K562 (cell line): Measurements from ENCODE around the gene TIMP1. TPM values are rescaled to one million over a fixed set of nuclear protein-coding genes. Genes with fewer than 3 reads are reported as not detected.

Source experiments
- ARID4B ChIP-seq: sonication (generic); formaldehyde crosslinking; IDR thresholded peaks from 2 replicates; pipeline ENCODE4 v1.8.0; 2022; ENCODE audit warnings: mild to moderate bottlenecking, missing genetic modification reagents
- BDP1 ChIP-seq: IDR thresholded peaks from 3 replicates; pipeline ENCODE4 v1.6.1; 2011; ENCODE audit not compliant: insufficient read length, insufficient read depth
- CBX3 ChIP-seq, 2 experiments: IDR thresholded peaks; 1 replicate in 1 of 2; 2 replicates in 1 of 2; pipeline ENCODE4 v1.6.1; 2012; ENCODE audit warnings: inconsistent platforms in 2 of 2, low read length in 2 of 2, borderline replicate concordance in 1 of 2, control low read depth in 1 of 2
- ERF ChIP-seq: fragments of 450-650 bp; formaldehyde crosslinking; IDR thresholded peaks from 2 replicates; pipeline ENCODE4 v1.4.0; 2020; ENCODE audit warnings: mild to moderate bottlenecking, mixed read lengths
- ETV6 ChIP-seq, 3 experiments: fragments of 150-350 bp in 1 of 3; sonication (generic) in 1 of 3; formaldehyde crosslinking in 1 of 3; IDR thresholded peaks; 2 replicates each; pipeline versions ENCODE4 v1.6.1 to v1.8.0; 2014 to 2022; ENCODE audit warnings: borderline replicate concordance in 2 of 3, low read depth in 2 of 3, antibody characterized with exemption in 1 of 3, low read length in 1 of 3, mild to moderate bottlenecking in 1 of 3, missing genetic modification reagents in 1 of 3
- EWSR1 ChIP-seq: fragments of 450-650 bp; IDR thresholded peaks from 2 replicates; pipeline ENCODE4 v1.6.1; 2018; ENCODE audit warnings: borderline replicate concordance, mild to moderate bottlenecking, low read depth, moderate library complexity; ENCODE audit not compliant: partially characterized antibody
- ID3 ChIP-seq, 2 experiments: fragments of 250-450 bp in 1 of 2; fragments of 450-650 bp in 1 of 2; sonication (Bioruptor Pico) in 1 of 2; IDR thresholded peaks; 2 replicates each; pipeline versions ENCODE4 v1.6.1 to v1.8.0; 2016 to 2021; ENCODE audit warnings: mild to moderate bottlenecking in 2 of 2, moderate library complexity in 2 of 2, missing compliant biosample characterization in 1 of 2, missing genetic modification characterization in 1 of 2
- NR2C1 ChIP-seq, 2 experiments: fragments of 450-650 bp; IDR thresholded peaks; 2 replicates each; pipeline ENCODE4 v1.6.1; 2017; ENCODE audit warnings: mild to moderate bottlenecking in 2 of 2, antibody characterized with exemption in 1 of 2, inconsistent platforms in 1 of 2, missing compliant biosample characterization in 1 of 2, missing genetic modification characterization in 1 of 2
- PHF20 ChIP-seq: fragments of 450-650 bp; IDR thresholded peaks from 2 replicates; pipeline ENCODE4 v1.6.1; 2018; ENCODE audit not compliant: partially characterized antibody
- PRDM10 ChIP-seq: fragments of 450-650 bp; IDR thresholded peaks from 2 replicates; pipeline ENCODE4 v1.6.1; 2018; ENCODE audit not compliant: partially characterized antibody
- RBM14 ChIP-seq: fragments of 200-400 bp; formaldehyde crosslinking; IDR thresholded peaks from 2 replicates; pipeline ENCODE4 v1.6.1; 2018; ENCODE audit warnings: low read depth, mild to moderate bottlenecking, low read length, moderate library complexity, borderline replicate concordance; ENCODE audit not compliant: insufficient read depth
- SETDB1 ChIP-seq: IDR thresholded peaks from one replicate; pipeline ENCODE4 v1.6.1; 2012; ENCODE audit warnings: low read length, control low read depth, inconsistent platforms
- TCF7 ChIP-seq: sonication (generic); IDR thresholded peaks from 2 replicates; pipeline ENCODE4 v1.6.1; 2016; ENCODE audit warnings: antibody characterized with exemption, borderline replicate concordance
- TFAP4 ChIP-seq: sonication (generic); formaldehyde crosslinking; IDR thresholded peaks from 2 replicates; pipeline ENCODE4 v1.8.0; 2022; ENCODE audit warnings: missing genetic modification reagents, mild to moderate bottlenecking, moderate library complexity, borderline replicate concordance
- ZNF785 ChIP-seq: fragments of 250-450 bp; sonication (Bioruptor Pico); IDR thresholded peaks from 2 replicates; pipeline ENCODE4 v1.4.0; 2020; ENCODE audit warnings: mild to moderate bottlenecking
- polyA plus RNA-seq, 8 experiments: library from polyadenylated mRNA; depleted of rRNA in 4 of 8; stranded (reverse) in 5 of 8; unstranded in 3 of 8; fragments of >200 nt; fragmentation: Nextera tagmentation in 2 of 8; fragmentation: Illumina TruSeq in 1 of 8; extraction: Ambion mirVana in 2 of 8; extraction: Trizol in 1 of 8; gene quantifications; 2 replicates each; pipeline versions ENCODE4 v1.2.1 to v1.2.3, GENCODE V29; 2011 to 2014; ENCODE audit warnings: inconsistent platforms in 1 of 8, missing spikeins in 1 of 8
- total RNA-seq, 7 experiments: library from RNA; depleted of rRNA in 6 of 7; stranded (reverse); fragments of >200 nt in 6 of 7; fragmentation: Illumina TruSeq in 2 of 7; extraction: Trizol in 2 of 7; gene quantifications; 2 replicates each; pipeline versions ENCODE4 v1.2.1 to v1.2.3, GENCODE V29; 2011 to 2021; ENCODE audit warnings: low replicate concordance in 1 of 7

The TIMP1 gene
- total and polyA plus RNA-seq, 9 of the 15 experiments (the other 6 are each of a cell fraction or from before 2014, with no cell fraction given) = 115 to 699 (median 273) TPM

- no peak for TF ChIP-seq ID3 (CRISPR knock-in tag; IDR thresholded peaks at IDR 0.05)
- TF ChIP-seq ID3 (tag; IDR thresholded peaks at IDR 0.05) = 0 out of 2 replicates have a peak, but pooled peaks have one; percentile 30
- TF ChIP-seq TCF7 = no peak
- TF ChIP-seq RBM14 = no peak
- TF ChIP-seq ERF (CRISPR knock-in tag) = no peak
- no peak for TF ChIP-seq BDP1
- TF ChIP-seq PRDM10 = no peak
- no peak for TF ChIP-seq SETDB1
- peak; percentile 32 for TF ChIP-seq PHF20
- no peak for TF ChIP-seq NR2C1 (IDR thresholded peaks at IDR 0.05)
- TF ChIP-seq NR2C1 (tag; IDR thresholded peaks at IDR 0.05) = no peak
- TF ChIP-seq EWSR1 = no peak
- TF ChIP-seq ARID4B (CRISPR knock-in tag) = peak; percentile 65; the same call in 1 of the 2 replicates
- TF ChIP-seq CBX3 (IDR thresholded peaks at IDR 0.05; ENCODE audit: borderline replicate concordance in 1 of 2, low read length in 2 of 2) = no peak
- TF ChIP-seq ZNF785 (CRISPR knock-in tag) = no peak
- peak; percentile 79 for TF ChIP-seq TFAP4 (CRISPR knock-in tag)
- TF ChIP-seq ETV6 (IDR thresholded peaks at IDR 0.05; ENCODE audit: borderline replicate concordance in 1 of 2, low read depth in 2 of 2, low read length in 1 of 2) = no peak
- TF ChIP-seq ETV6 (CRISPR knock-in tag; IDR thresholded peaks at IDR 0.05; ENCODE audit: borderline replicate concordance) = no peak
Observed at GRCh38 chrX:47581731-47582647, at the start of gene TIMP1 (continued).
